Activated CD4-positive, alpha-beta T cell treated with anti-CD3 and anti-CD28 coated beads for 4 hours (primary cell): Measurements from ENCODE around the gene NUP54.

Experiments used
- DNase-seq, 2 donors: peaks; one replicate each; pipeline ENCODE4 v3.0.0-alpha.2; 2020

NUP54 gene

DNA sequence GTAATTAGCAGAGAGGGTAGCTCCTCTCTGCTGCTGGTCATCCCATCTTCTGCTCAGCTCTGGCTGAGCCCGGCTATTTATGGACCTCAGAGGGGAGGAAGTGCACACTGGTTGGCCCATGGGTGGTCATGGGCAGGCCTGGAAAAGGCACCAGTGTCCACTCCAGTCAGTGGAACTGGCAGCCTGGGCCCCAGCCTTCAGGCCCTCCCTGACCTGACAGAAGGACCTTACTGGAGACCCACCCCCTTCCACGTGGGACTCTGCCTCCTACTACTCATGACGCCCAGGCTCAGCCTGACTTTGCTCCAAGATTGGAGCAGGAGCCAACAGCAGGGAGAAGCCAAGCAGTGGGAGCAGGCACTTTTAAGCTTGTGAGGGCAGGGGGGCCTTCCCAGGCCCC is 81.7 kb downstream of the NUP54 start:
- no peak for DNase-seq
